ENCODE measurements around the gene MIPEP. TPM values are rescaled to one million over a fixed set of nuclear protein-coding genes. Genes with fewer than 3 reads are reported as not detected.

The MIPEP gene
- total RNA-seq, 1 donor from 2014 or later = 19.6 TPM

- H3K4me1 Mint-ChIP-seq = peaks cover 5% of the 10 kb centered on the region
- no peak overlapping the region for H3K4me3 Mint-ChIP-seq
- no peak for TF ChIP-seq CTCF (conservative IDR thresholded peaks at IDR 0.05)
- H3K27me3 Mint-ChIP-seq (ENCODE audit: low read depth) = no peaks in the 10 kb centered on the region
- peaks cover 8% of the 10 kb centered on the region for H3K36me3 Mint-ChIP-seq (ENCODE audit: low read depth)
- no peaks in the 10 kb centered on the region for H3K9me3 Mint-ChIP-seq
- DNase-seq (ENCODE audit: low read depth, low spot score) = no peak
- no peak overlapping the region for H3K27ac Mint-ChIP-seq (ENCODE audit: unreplicated experiment)
Measured at GRCh38 chr13:23736541-23736940, 152.7 kb downstream of the MIPEP start.

GRCh38 chr13:23735329-23735728 is 153.9 kb downstream of the MIPEP start:
- TF ChIP-seq CTCF (conservative IDR thresholded peaks at IDR 0.05) = no peak
- Mint-ChIP-seq H3K27me3 (ENCODE audit: low read depth) (no peaks in the 10 kb centered on the region), H3K4me3 (no peak overlapping the region), H3K27ac (ENCODE audit: unreplicated experiment) (no peak overlapping the region), H3K4me1 (peaks cover under 1% of the 10 kb centered on the region), H3K36me3 (ENCODE audit: low read depth) (peaks cover 8% of the 10 kb centered on the region), H3K9me3 (no peaks in the 10 kb centered on the region)
- no peak for DNase-seq (ENCODE audit: low read depth, low spot score)

- no peak for TF ChIP-seq CTCF (conservative IDR thresholded peaks at IDR 0.05)
- no peak overlapping the region for H3K4me3 Mint-ChIP-seq
- no peaks in the 10 kb centered on the region for H3K9me3 Mint-ChIP-seq
- H3K27ac Mint-ChIP-seq (ENCODE audit: unreplicated experiment) = no peak overlapping the region
- peaks cover 8% of the 10 kb centered on the region for H3K36me3 Mint-ChIP-seq (ENCODE audit: low read depth)
- H3K27me3 Mint-ChIP-seq (ENCODE audit: low read depth) = no peaks in the 10 kb centered on the region
- no peak for DNase-seq (ENCODE audit: low read depth, low spot score)
- H3K4me1 Mint-ChIP-seq = peaks cover 9% of the 10 kb centered on the region
Measured at GRCh38 chr13:23731709-23732108, 157.5 kb downstream of the MIPEP start.

GRCh38 chr13:23730251-23730650 is 158.9 kb downstream of the MIPEP start:
- no peak for TF ChIP-seq CTCF (conservative IDR thresholded peaks at IDR 0.05)
- no peak for DNase-seq (ENCODE audit: low read depth, low spot score)
- Mint-ChIP-seq H3K4me3 (no peak overlapping the region), H3K4me1 (peaks cover 9% of the 10 kb centered on the region), H3K9me3 (no peaks in the 10 kb centered on the region), H3K27ac (ENCODE audit: unreplicated experiment) (no peak overlapping the region), H3K27me3 (ENCODE audit: low read depth) (no peaks in the 10 kb centered on the region), H3K36me3 (ENCODE audit: low read depth) (peaks cover 8% of the 10 kb centered on the region)

- no peak overlapping the region for H3K27ac Mint-ChIP-seq (ENCODE audit: unreplicated experiment)
- H3K36me3 Mint-ChIP-seq (ENCODE audit: low read depth) = peaks cover 8% of the 10 kb centered on the region
- H3K27me3 Mint-ChIP-seq (ENCODE audit: low read depth) = no peaks in the 10 kb centered on the region
- peaks cover 9% of the 10 kb centered on the region for H3K4me1 Mint-ChIP-seq
- TF ChIP-seq CTCF (conservative IDR thresholded peaks at IDR 0.05) = no peak
- no peaks in the 10 kb centered on the region for H3K9me3 Mint-ChIP-seq
- DNase-seq (ENCODE audit: low read depth, low spot score) = no peak
- no peak overlapping the region for H3K4me3 Mint-ChIP-seq
Measured at GRCh38 chr13:23729531-23729930, 159.7 kb downstream of the MIPEP start.

- Mint-ChIP-seq H3K27ac (ENCODE audit: unreplicated experiment) (no peak overlapping the region), H3K36me3 (ENCODE audit: low read depth) (peaks cover 8% of the 10 kb centered on the region), H3K4me3 (no peak overlapping the region), H3K4me1 (peaks cover 14% of the 10 kb centered on the region), H3K27me3 (ENCODE audit: low read depth) (no peaks in the 10 kb centered on the region), H3K9me3 (no peaks in the 10 kb centered on the region)
- TF ChIP-seq CTCF (conservative IDR thresholded peaks at IDR 0.05) = no peak
- DNase-seq (ENCODE audit: low read depth, low spot score) = no peak
Measured at GRCh38 chr13:23728807-23729206, 160.4 kb downstream of the MIPEP start.
